Cerebellar cortex (tissue), 1 donor: Measurements from ENCODE around the gene ACADS.

Source experiments
- DNase-seq: peaks from one replicate; pipeline ENCODE4 v3.0.0-alpha.2; 2015; ENCODE audit warnings: low spot score

ACADS gene

GRCh38 chr12:120725659-120726509 lies at the start of gene ACADS:
Gene ACADS, plus strand, starts transcription at chr12:120725826. Its CDS starts 60 bp downstream, at chr12:120725886.
- DNase-seq = peak; percentile 71

DNA sequence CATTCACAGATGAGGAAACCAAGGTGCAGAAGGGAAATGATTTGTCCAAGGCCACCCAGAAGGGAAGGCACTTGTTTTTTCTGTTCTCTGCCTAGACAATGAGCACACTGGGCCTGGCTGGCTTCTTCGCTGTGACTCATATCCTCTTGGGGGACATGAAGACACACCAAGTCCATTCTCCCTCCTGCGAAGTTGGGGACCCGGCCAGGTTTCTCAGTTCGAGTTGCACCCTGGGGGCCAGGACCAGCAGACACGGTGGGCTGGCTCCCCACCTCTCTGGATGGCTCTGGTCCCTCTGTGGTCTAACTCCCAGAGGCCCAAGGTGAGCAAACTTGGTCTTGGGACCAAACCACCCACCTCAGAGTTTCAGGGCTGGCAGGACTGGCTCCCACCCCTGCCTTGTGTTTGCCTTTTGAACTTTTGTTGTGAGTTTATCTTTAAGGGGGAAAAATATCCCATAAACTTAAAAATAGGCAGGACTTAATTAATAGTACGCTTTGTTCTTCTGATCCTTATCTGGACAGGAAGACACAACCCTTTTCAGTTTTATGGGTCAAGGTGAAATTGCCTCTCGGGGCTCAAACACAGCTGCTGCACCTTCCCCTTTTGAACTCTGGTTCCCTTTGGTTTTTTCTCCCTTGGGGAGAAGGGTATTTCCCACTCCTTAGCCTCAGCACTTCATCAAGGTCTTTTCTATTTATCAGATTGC lies 47.7 kb upstream of the ACADS start:
- DNase-seq = no peak

DNA sequence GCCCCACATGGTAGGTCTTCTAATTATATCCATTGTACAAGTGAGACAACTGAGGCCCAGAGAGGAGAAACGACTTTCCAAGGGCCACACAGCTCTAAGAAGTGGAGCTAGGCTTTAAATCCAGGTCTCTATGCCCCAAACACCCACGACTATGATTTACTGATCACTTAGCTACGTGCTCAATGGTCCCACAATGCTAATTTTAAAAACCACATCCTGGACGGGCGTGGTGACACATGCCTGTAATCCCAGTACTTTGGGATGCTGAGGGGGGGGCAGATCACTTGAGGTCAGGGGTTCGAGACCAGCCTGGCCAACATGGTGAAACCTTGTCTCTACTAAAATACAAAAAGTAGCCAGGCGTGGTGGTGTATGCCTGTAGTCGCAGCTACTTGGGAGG lies 47.1 kb upstream of the ACADS start:
- DNase-seq = no peak

- DNase-seq = no peak
Measured at GRCh38 chr12:120680165-120680738, 45.4 kb upstream of the ACADS start.

DNA sequence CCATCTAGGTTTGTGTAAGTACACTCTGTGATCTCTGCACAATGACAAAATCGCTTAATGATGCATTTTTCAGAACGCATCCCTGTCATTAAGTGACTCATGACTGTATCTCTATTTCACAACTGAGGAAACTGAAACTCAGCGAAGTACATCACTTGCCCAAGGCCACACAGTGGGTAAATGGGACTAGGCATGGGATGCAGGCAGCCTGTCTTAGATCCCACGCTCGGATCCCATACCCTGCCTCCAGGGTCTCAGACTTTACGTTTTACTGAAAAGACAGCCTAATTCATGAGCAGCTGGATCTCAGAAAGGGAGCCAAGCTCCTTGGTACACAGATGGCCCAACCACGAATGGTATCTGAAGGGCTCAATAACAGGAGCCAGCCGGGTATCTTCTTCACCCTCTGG lies 41.1 kb upstream of the ACADS start:
- DNase-seq = no peak

DNA sequence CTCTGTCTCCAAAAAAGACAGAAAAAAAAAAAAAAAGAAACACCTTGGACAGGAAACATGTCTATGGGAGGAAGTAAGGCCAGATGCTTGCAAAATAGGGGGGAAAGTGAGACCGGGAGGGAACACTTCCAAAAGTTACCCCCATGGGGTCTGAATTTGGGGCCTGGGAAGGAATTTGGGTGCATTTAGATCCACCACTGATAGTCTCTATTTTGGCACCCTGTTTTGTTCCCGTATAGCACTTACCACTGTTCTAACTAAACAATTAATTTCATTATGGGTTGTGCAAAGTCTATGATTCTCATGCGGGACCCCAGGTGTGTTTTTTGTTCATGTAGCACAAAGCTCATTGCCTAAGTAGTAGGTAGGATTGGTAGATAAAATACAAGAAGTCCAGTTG lies 40.1 kb upstream of the ACADS start:
- DNase-seq = no peak

GRCh38 chr12:120686151-120686689 lies 39.4 kb upstream of the ACADS start:
- peak; percentile 97 for DNase-seq

GRCh38 chr12:120686690-120687577 lies 38.7 kb upstream of the ACADS start, which contains the start of gene MLEC:
Gene MLEC, plus strand, starts transcription at chr12:120687149. Its CDS starts 148 bp downstream, at chr12:120687297.
- peak; percentile 98 for DNase-seq

- no peak for DNase-seq
Measured at GRCh38 chr12:120687578-120688289, 37.9 kb upstream of the ACADS start.

GRCh38 chr12:120688527-120689071 lies 37.0 kb upstream of the ACADS start:
- no peak for DNase-seq

- no peak for DNase-seq
Measured at GRCh38 chr12:120689397-120690082, 36.1 kb upstream of the ACADS start.

DNA sequence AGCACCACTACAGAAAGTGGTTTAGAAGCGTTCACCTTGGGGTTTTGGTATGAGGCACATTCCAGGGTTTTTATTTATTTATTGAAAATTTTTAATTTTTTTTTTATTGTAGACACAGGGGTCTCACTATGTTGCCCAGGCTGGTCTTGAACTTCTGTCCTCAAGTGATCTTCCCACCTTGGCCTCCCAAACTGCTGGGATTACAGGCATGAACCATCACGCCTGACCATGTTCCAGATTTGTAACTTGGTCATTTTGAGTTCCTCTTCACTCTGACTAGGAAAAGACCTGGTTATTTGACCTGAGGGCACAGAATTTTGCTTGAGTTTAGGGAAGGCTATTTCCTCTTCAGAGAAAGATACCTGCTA lies 35.6 kb upstream of the ACADS start:
- no peak for DNase-seq

DNA sequence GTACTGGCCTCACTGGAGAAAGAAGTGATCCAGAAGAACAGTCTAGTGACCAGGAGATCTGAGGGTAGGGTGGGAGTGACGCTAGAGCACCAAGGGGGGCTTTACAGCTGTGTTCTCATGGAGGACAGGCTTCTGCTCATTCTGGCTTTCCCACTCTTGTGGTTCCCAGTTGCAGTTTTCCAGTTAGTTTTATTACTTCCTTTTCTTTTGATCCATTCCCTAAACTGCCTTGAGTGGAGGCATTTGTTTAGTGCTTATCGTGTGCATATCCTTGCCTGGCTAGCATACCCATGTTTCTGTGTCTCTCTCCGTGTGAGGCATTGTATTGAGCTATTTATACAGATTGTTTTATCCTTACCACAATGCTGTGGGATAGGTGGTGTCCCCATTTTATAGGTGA lies 34.6 kb upstream of the ACADS start:
- DNase-seq = no peak

GRCh38 chr12:120692524-120693033 lies 33.0 kb upstream of the ACADS start:
- DNase-seq = no peak

- DNase-seq = no peak
Measured at GRCh38 chr12:120693848-120694247, 31.8 kb upstream of the ACADS start.

DNA sequence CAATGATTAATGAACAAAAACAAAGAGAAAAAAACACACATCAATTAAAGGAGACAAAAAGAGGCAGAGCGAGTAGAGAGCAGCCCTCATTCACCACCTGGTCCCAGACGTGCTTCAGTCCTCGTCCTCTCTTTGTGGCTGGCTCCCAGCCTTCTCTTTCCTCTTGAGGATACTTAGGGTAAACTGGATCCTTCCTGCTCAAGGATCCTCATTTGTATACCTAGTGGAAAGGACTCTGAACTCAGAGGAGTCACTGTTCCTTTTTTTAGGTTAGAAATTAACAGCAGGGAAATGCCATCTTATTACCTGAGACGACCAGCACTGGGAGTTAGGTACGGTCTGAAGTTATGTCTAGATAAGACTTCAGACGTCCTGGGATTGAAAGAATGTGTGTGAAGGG lies 29.0 kb upstream of the ACADS start:
- DNase-seq = no peak

- no peak for DNase-seq
Measured at GRCh38 chr12:120697344-120697743, 28.3 kb upstream of the ACADS start.

DNA sequence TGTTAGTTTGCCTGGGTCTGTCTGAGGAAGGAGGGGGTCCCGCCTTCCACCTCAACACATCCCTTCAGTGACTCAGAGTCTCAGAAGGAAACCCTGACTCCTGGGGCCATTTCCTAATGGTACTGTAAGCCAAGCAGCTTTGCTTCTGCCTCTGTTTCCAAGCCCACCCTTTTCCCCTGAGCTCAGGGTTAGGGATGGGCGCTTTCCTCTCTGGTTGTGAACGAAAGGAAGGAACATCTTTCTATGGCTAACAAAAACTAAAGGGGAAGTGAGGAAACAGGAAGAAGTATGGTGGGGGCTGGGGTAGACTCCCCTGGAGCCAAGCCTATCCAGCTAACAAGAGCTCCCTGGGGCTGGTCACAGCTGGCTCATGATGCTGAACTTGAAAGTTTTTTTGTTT lies 27.0 kb upstream of the ACADS start:
- no peak for DNase-seq

DNA sequence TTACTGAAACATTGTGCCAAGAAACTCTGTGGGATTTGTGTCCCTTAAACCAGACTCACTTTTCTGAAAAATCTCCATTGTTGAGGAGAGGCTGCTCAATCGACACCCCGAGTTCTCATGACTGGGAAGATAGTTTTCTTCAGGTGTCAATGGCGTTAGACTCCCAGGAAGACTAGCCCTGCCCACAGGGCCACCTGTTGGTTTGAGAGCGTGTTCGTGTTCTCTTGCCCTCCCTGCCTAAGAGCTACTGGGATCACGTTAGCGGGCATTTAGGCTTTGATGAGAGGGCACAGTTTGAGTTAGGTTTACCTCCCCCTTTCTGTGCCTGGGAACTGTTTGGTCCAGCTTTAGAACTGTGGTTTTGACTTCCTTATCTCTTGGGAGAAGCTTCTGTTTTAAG lies 26.1 kb upstream of the ACADS start:
- DNase-seq = no peak

DNA sequence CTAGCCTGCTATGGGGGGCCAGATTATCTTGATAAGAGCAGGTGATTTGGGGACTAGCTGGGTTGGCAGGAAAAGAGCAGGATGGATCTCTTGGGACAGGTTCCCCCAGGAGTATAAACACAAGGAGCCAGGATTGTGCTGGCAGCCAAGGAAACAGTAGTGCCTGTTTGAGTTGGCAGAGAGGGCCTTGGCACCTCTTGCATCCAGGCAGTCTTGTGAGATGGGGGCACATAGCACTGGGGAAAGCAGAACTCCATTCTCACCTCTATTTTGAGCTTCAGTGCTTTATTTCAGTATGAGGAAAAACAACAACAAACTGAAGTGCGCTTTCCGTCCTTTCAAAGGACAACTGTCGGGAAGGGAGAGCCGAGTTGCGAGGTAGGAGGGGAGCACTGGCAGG lies 24.7 kb upstream of the ACADS start:
- DNase-seq = no peak
